Neural progenitor cell (in vitro differentiated cells): ENCODE measurements around the gene ZBTB49. TPM values are rescaled to one million over a fixed set of nuclear protein-coding genes. Genes with fewer than 3 reads are reported as not detected.

ENCODE experiments used
- DNase-seq: peaks from one replicate; pipeline ENCODE4 v3.0.0-alpha.2; 2016; ENCODE audit warnings: low spot score
- H2AFZ ChIP-seq: fragments of 200-600 bp; sonication (generic); replicated peaks from 2 replicates; pipeline ENCODE4 v1.6.1; 2016; ENCODE audit warnings: antibody characterized with exemption
- H3F3A ChIP-seq: fragments of 200-600 bp; sonication (generic); 2 replicates; pipeline ENCODE4 v1.6.1; 2016; ENCODE audit warnings: antibody characterized with exemption, low read depth
- H3K27ac ChIP-seq: fragments of 200-600 bp; sonication (generic); 2 replicates; pipeline ENCODE4 v1.5.1; 2016; ENCODE audit warnings: mild to moderate bottlenecking
- H3K27me3 ChIP-seq: fragments of 200-600 bp; sonication (generic); 2 replicates; pipeline ENCODE4 v1.6.1; 2016; ENCODE audit warnings: mild to moderate bottlenecking, moderate library complexity
- H3K36me3 ChIP-seq: fragments of 200-600 bp; sonication (generic); 2 replicates; pipeline ENCODE4 v1.5.1; 2016
- H3K4me1 ChIP-seq: fragments of 200-600 bp; sonication (generic); 2 replicates; pipeline ENCODE4 v1.6.1; 2016; ENCODE audit warnings: mixed run types
- H3K4me2 ChIP-seq: fragments of 200-600 bp; sonication (generic); 2 replicates; pipeline ENCODE4 v1.6.1; 2016
- H3K4me3 ChIP-seq: fragments of 200-600 bp; sonication (generic); 2 replicates; pipeline ENCODE4 v1.5.1; 2016
- H3K79me2 ChIP-seq: fragments of 200-600 bp; sonication (generic); 2 replicates; pipeline ENCODE4 v1.6.1; 2016; ENCODE audit warnings: low read depth
- H3K9ac ChIP-seq: fragments of 200-600 bp; sonication (generic); 2 replicates; pipeline ENCODE4 v1.6.1; 2016
- H3K9me3 ChIP-seq: fragments of 200-600 bp; sonication (generic); 2 replicates; pipeline ENCODE4 v1.5.1; 2016; ENCODE audit warnings: low read depth
- H4K20me1 ChIP-seq: fragments of 200-600 bp; sonication (generic); 2 replicates; pipeline ENCODE4 v1.6.1; 2016; ENCODE audit warnings: low read depth
- H3K27ac Mint-ChIP-seq: 3 replicates; pipeline ENCODE4 v1.8.0; 2021; ENCODE audit warnings: mixed read lengths
- H3K27me3 Mint-ChIP-seq: 2 replicates; pipeline ENCODE4 v1.8.0; 2022; ENCODE audit warnings: low read depth, mild to moderate bottlenecking, inconsistent platforms, moderate library complexity, mixed read lengths; ENCODE audit not compliant: insufficient read depth
- H3K36me3 Mint-ChIP-seq: 3 replicates; pipeline ENCODE4 v1.8.0; 2021; ENCODE audit warnings: mixed read lengths
- H3K4me1 Mint-ChIP-seq: 3 replicates; pipeline ENCODE4 v1.8.0; 2021; ENCODE audit warnings: mixed read lengths
- H3K4me3 Mint-ChIP-seq: 3 replicates; pipeline ENCODE4 v1.8.0; 2021; ENCODE audit warnings: mild to moderate bottlenecking, moderate library complexity, mixed read lengths
- H3K9me3 Mint-ChIP-seq: 3 replicates; pipeline ENCODE4 v1.8.0; 2020; ENCODE audit warnings: mixed read lengths
- EZH2 ChIP-seq: fragments of 200-600 bp; sonication (generic); IDR thresholded peaks from 2 replicates; pipeline ENCODE4 v1.6.1; 2017; ENCODE audit warnings: antibody characterized with exemption, mild to moderate bottlenecking, moderate library complexity
- EZH2phosphoT487 ChIP-seq: fragments of 200-600 bp; sonication (generic); IDR thresholded peaks from 2 replicates; pipeline ENCODE4 v1.6.1; 2017; ENCODE audit warnings: antibody characterized with exemption
- total RNA-seq: library from RNA; depleted of rRNA; stranded (reverse); fragments of >200 nt; gene quantifications from 2 replicates; pipeline ENCODE4 v1.2.3, GENCODE V29; 2015; ENCODE audit warnings: low replicate concordance
- TF ChIP-seq, protein P1 (sequence below): fragments of 200-600 bp; sonication (generic); IDR thresholded peaks from 2 replicates; pipeline ENCODE4 v1.5.1; 2017; ENCODE audit warnings: antibody characterized with exemption, mild to moderate bottlenecking

The ZBTB49 gene
- total RNA-seq, 1 donor from 2014 or later = 20.2 TPM

GRCh38 chr4:4326166-4326565 is 36.1 kb downstream of the ZBTB49 start:
- Mint-ChIP-seq H3K27me3 (peaks cover 5% of the 10 kb centered on the region), H3K27ac (no peak overlapping the region), H3K4me1 (no peaks in the 10 kb centered on the region), H3K9me3 (peaks cover 2% of the 10 kb centered on the region), H3K36me3 (no peaks in the 10 kb centered on the region), H3K4me3 (no peak overlapping the region)
- Histone ChIP-seq H3F3A (no peaks in the 10 kb centered on the region), H3K79me2 (no peaks in the 10 kb centered on the region), H2AFZ (no peak overlapping the region), H3K4me1 (no peaks in the 10 kb centered on the region), H3K9ac (no peak overlapping the region), H4K20me1 (no peaks in the 10 kb centered on the region), H3K4me2 (no peak overlapping the region), H3K27ac (no peak overlapping the region), H3K36me3 (no peaks in the 10 kb centered on the region), H3K27me3 (no peaks in the 10 kb centered on the region), H3K4me3 (no peak overlapping the region), H3K9me3 (no peaks in the 10 kb centered on the region)
- no peak for DNase-seq
- TF ChIP-seq EZH2 = no peak
- TF ChIP-seq EZH2phosphoT487 = no peak
- TF ChIP-seq, protein P1, sequence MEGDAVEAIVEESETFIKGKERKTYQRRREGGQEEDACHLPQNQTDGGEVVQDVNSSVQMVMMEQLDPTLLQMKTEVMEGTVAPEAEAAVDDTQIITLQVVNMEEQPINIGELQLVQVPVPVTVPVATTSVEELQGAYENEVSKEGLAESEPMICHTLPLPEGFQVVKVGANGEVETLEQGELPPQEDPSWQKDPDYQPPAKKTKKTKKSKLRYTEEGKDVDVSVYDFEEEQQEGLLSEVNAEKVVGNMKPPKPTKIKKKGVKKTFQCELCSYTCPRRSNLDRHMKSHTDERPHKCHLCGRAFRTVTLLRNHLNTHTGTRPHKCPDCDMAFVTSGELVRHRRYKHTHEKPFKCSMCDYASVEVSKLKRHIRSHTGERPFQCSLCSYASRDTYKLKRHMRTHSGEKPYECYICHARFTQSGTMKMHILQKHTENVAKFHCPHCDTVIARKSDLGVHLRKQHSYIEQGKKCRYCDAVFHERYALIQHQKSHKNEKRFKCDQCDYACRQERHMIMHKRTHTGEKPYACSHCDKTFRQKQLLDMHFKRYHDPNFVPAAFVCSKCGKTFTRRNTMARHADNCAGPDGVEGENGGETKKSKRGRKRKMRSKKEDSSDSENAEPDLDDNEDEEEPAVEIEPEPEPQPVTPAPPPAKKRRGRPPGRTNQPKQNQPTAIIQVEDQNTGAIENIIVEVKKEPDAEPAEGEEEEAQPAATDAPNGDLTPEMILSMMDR = no peak

DNA sequence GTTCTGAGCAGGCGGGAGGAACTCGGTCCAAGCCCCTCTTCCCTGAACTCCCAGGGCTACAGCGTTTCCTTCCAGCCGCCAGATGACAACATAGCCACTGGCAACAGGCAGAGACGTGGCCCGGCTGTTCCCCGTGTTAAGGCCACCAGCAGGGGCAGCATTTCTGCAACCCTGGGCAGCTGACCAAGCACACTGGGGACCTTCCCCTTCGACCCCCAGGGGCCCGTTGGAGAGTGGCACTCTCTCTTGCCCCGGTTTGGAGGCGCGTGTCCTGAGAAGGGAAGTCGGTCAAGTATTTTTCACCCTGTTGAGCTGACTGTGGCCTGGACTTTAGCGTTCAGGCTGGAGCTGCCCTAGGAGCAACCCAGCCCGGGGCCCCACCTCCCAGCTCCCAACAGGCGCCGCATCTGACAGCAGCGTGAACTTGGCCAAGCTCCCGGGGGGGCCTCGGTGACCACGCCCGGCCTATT is 37.6 kb downstream of the ZBTB49 start:
- H3K36me3 ChIP-seq = no peaks in the 10 kb centered on the region
- H3F3A ChIP-seq = no peaks in the 10 kb centered on the region
- H3K4me3 ChIP-seq = no peak overlapping the region
- Mint-ChIP-seq H3K4me3 (no peak overlapping the region), H3K9me3 (peaks cover 2% of the 10 kb centered on the region), H3K27ac (no peak overlapping the region), H3K27me3 (peaks cover 6% of the 10 kb centered on the region), H3K4me1 (no peaks in the 10 kb centered on the region), H3K36me3 (no peaks in the 10 kb centered on the region)
- no peak overlapping the region for H3K27ac ChIP-seq
- no peaks in the 10 kb centered on the region for H4K20me1 ChIP-seq
- DNase-seq = peak; percentile 74
- H3K4me1 ChIP-seq = no peaks in the 10 kb centered on the region
- H2AFZ ChIP-seq = peak overlapping the region; percentile 29
- H3K9ac ChIP-seq = no peak overlapping the region
- no peaks in the 10 kb centered on the region for H3K27me3 ChIP-seq
- no peak overlapping the region for H3K4me2 ChIP-seq
- no peak for TF ChIP-seq EZH2
- TF ChIP-seq, protein P1 = peak; percentile 68
- no peaks in the 10 kb centered on the region for H3K9me3 ChIP-seq
- H3K79me2 ChIP-seq = no peaks in the 10 kb centered on the region

GRCh38 chr4:4328206-4328605 is 38.2 kb downstream of the ZBTB49 start:
- H3K9me3 ChIP-seq = no peaks in the 10 kb centered on the region
- Mint-ChIP-seq H3K27me3 (peaks cover 6% of the 10 kb centered on the region), H3K27ac (no peak overlapping the region), H3K36me3 (no peaks in the 10 kb centered on the region), H3K4me3 (no peak overlapping the region), H3K4me1 (no peaks in the 10 kb centered on the region), H3K9me3 (peaks cover 2% of the 10 kb centered on the region)
- no peak overlapping the region for H3K4me3 ChIP-seq
- no peak overlapping the region for H3K27ac ChIP-seq
- no peaks in the 10 kb centered on the region for H3F3A ChIP-seq
- no peak overlapping the region for H3K4me2 ChIP-seq
- no peak for TF ChIP-seq EZH2
- TF ChIP-seq EZH2phosphoT487 = no peak
- TF ChIP-seq, protein P1 = no peak
- H3K79me2 ChIP-seq = no peaks in the 10 kb centered on the region
- no peaks in the 10 kb centered on the region for H3K27me3 ChIP-seq
- H3K4me1 ChIP-seq = no peaks in the 10 kb centered on the region
- DNase-seq = no peak
- no peaks in the 10 kb centered on the region for H3K36me3 ChIP-seq
- H2AFZ ChIP-seq = no peak overlapping the region
- H3K9ac ChIP-seq = no peak overlapping the region
- no peaks in the 10 kb centered on the region for H4K20me1 ChIP-seq

- Histone ChIP-seq H3F3A (no peaks in the 10 kb centered on the region), H4K20me1 (no peaks in the 10 kb centered on the region), H3K4me1 (no peaks in the 10 kb centered on the region), H2AFZ (no peak overlapping the region), H3K4me2 (no peak overlapping the region), H3K9ac (no peak overlapping the region), H3K4me3 (no peak overlapping the region), H3K27ac (no peak overlapping the region), H3K9me3 (no peaks in the 10 kb centered on the region), H3K27me3 (no peaks in the 10 kb centered on the region), H3K79me2 (no peaks in the 10 kb centered on the region), H3K36me3 (no peaks in the 10 kb centered on the region)
- Mint-ChIP-seq H3K27ac (no peak overlapping the region), H3K27me3 (peaks cover 6% of the 10 kb centered on the region), H3K9me3 (peaks cover 2% of the 10 kb centered on the region), H3K4me3 (no peak overlapping the region), H3K4me1 (no peaks in the 10 kb centered on the region), H3K36me3 (no peaks in the 10 kb centered on the region)
- TF ChIP-seq EZH2phosphoT487 = no peak
- TF ChIP-seq, protein P1 = no peak
- TF ChIP-seq EZH2 = no peak
- no peak for DNase-seq
Measured at GRCh38 chr4:4328840-4329239, 38.8 kb downstream of the ZBTB49 start.
